Measurements from ENCODE around the gene PDE4B. TPM values are rescaled to one million over a fixed set of nuclear protein-coding genes. Genes with fewer than 3 reads are reported as not detected.

Gene PDE4B
- total RNA-seq, 1 donor from 2014 or later: 7.2 TPM

GRCh38 chr1:66304128-66304527, 511.4 kb downstream of the PDE4B start:
- Mint-ChIP-seq H3K36me3 (ENCODE audit: unreplicated experiment) (no peaks in the 10 kb centered on the region), H3K9me3 (ENCODE audit: unreplicated experiment) (no peaks in the 10 kb centered on the region), H3K4me1 (ENCODE audit: low read depth, unreplicated experiment) (no peaks in the 10 kb centered on the region), H3K27ac (ENCODE audit: unreplicated experiment) (no peak overlapping the region), H3K27me3 (ENCODE audit: unreplicated experiment) (no peaks in the 10 kb centered on the region), H3K4me3 (ENCODE audit: unreplicated experiment) (no peak overlapping the region)
- TF ChIP-seq, protein P1, sequence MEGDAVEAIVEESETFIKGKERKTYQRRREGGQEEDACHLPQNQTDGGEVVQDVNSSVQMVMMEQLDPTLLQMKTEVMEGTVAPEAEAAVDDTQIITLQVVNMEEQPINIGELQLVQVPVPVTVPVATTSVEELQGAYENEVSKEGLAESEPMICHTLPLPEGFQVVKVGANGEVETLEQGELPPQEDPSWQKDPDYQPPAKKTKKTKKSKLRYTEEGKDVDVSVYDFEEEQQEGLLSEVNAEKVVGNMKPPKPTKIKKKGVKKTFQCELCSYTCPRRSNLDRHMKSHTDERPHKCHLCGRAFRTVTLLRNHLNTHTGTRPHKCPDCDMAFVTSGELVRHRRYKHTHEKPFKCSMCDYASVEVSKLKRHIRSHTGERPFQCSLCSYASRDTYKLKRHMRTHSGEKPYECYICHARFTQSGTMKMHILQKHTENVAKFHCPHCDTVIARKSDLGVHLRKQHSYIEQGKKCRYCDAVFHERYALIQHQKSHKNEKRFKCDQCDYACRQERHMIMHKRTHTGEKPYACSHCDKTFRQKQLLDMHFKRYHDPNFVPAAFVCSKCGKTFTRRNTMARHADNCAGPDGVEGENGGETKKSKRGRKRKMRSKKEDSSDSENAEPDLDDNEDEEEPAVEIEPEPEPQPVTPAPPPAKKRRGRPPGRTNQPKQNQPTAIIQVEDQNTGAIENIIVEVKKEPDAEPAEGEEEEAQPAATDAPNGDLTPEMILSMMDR (IDR thresholded peaks at IDR 0.05; ENCODE audit: partially characterized antibody, unreplicated experiment): no peak
- no peak for DNase-seq

DNA sequence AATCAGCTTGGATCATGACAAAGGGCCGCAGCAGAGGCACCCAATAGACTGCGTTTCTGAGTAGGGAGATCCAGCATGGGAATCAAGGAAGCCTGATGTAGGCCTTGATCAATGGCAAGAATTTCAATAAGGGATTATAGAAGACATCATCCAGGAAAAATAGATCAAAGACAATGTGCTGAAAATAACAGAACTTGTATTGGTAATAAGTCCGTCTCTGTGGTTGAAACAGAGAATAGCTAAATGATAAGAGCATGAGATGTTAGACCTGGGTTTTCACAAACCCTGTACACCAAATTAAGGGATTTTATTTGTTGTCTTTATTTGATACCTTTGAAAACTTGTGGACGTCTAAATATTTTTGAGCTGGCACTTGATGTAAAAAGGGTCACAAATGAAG, 513.2 kb downstream of the PDE4B start:
- TF ChIP-seq, protein P1 (IDR thresholded peaks at IDR 0.05; ENCODE audit: partially characterized antibody, unreplicated experiment): no peak
- H3K36me3 Mint-ChIP-seq (ENCODE audit: unreplicated experiment): no peaks in the 10 kb centered on the region
- H3K9me3 Mint-ChIP-seq (ENCODE audit: unreplicated experiment): no peaks in the 10 kb centered on the region

GRCh38 chr1:66309006-66309741, 516.5 kb downstream of the PDE4B start:
- no peak overlapping the region for H3K27ac Mint-ChIP-seq (ENCODE audit: unreplicated experiment)
- no peak for DNase-seq
- no peak overlapping the region for H3K4me3 Mint-ChIP-seq (ENCODE audit: unreplicated experiment)
- H3K27me3 Mint-ChIP-seq (ENCODE audit: unreplicated experiment): no peaks in the 10 kb centered on the region
- no peaks in the 10 kb centered on the region for H3K4me1 Mint-ChIP-seq (ENCODE audit: low read depth, unreplicated experiment)
- TF ChIP-seq, protein P1 (IDR thresholded peaks at IDR 0.05; ENCODE audit: partially characterized antibody, unreplicated experiment): no peak
- no peaks in the 10 kb centered on the region for H3K9me3 Mint-ChIP-seq (ENCODE audit: unreplicated experiment)
- no peaks in the 10 kb centered on the region for H3K36me3 Mint-ChIP-seq (ENCODE audit: unreplicated experiment)

More for the DNA sequence above, 513.2 kb downstream of the PDE4B start:
- Mint-ChIP-seq H3K27ac (ENCODE audit: unreplicated experiment) (no peak overlapping the region), H3K4me1 (ENCODE audit: low read depth, unreplicated experiment) (no peaks in the 10 kb centered on the region), H3K4me3 (ENCODE audit: unreplicated experiment) (no peak overlapping the region), H3K27me3 (ENCODE audit: unreplicated experiment) (no peaks in the 10 kb centered on the region)
- DNase-seq: no peak

GRCh38 chr1:66311092-66311491, 518.4 kb downstream of the PDE4B start:
- no peak for DNase-seq
- Mint-ChIP-seq H3K4me3 (ENCODE audit: unreplicated experiment) (no peak overlapping the region), H3K27ac (ENCODE audit: unreplicated experiment) (no peak overlapping the region), H3K27me3 (ENCODE audit: unreplicated experiment) (no peaks in the 10 kb centered on the region), H3K36me3 (ENCODE audit: unreplicated experiment) (no peaks in the 10 kb centered on the region), H3K4me1 (ENCODE audit: low read depth, unreplicated experiment) (no peaks in the 10 kb centered on the region), H3K9me3 (ENCODE audit: unreplicated experiment) (no peaks in the 10 kb centered on the region)
- TF ChIP-seq, protein P1 (IDR thresholded peaks at IDR 0.05; ENCODE audit: partially characterized antibody, unreplicated experiment): no peak

DNA sequence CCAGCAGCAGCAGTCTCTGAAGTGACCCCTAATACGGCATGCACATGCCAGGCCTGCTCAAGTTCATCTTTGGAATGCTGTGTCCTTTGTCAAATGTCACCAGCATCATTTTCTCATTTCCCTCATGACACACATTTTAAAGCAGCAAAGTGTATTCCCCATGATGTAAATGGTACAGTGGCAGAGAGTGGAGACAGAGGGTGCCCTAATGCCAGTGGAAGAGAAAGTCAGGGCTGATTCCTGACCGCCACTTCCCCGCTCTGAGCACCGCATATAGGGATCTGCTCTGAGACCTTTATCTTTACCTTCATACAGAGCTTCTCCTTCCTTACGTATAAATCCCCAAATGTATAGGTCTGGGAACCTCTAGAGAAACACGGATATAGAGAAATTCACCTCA, 518.9 kb downstream of the PDE4B start:
- Mint-ChIP-seq H3K4me1 (ENCODE audit: low read depth, unreplicated experiment) (no peaks in the 10 kb centered on the region), H3K27me3 (ENCODE audit: unreplicated experiment) (no peaks in the 10 kb centered on the region), H3K9me3 (ENCODE audit: unreplicated experiment) (no peaks in the 10 kb centered on the region), H3K36me3 (ENCODE audit: unreplicated experiment) (no peaks in the 10 kb centered on the region), H3K27ac (ENCODE audit: unreplicated experiment) (no peak overlapping the region), H3K4me3 (ENCODE audit: unreplicated experiment) (no peak overlapping the region)
- TF ChIP-seq, protein P1 (IDR thresholded peaks at IDR 0.05; ENCODE audit: partially characterized antibody, unreplicated experiment): no peak
- no peak for DNase-seq

All from glutamatergic neuron (in vitro differentiated cells).